Measurements from ENCODE around the gene CDKN2AIPNL. TPM values are rescaled to one million over a fixed set of nuclear protein-coding genes. Genes with fewer than 3 reads are reported as not detected.
"Not testable (repeated sequence)": the region's sequence is repeated elsewhere in the genome, so short reads cannot be mapped to it uniquely, and the experiment has no call there.

Gene CDKN2AIPNL
- total RNA-seq, 1 experiment from 2014 or later = 57.5 TPM

- DNase-seq (ENCODE audit: low spot score) = no peak
- in situ Hi-C loops (cut with HindIII; ENCODE audit: low sequenced_read_pairs) = no loop called here
These were observed 1.4 kb upstream of the CDKN2AIPNL start for GRCh38 chr5:134413046-134413445.

GRCh38 chr5:134411228-134411545, 494 bp downstream of the CDKN2AIPNL start:
- no peak for DNase-seq (ENCODE audit: low spot score)
- in situ Hi-C loops (cut with HindIII; ENCODE audit: low sequenced_read_pairs) = no loop called here

- DNase-seq (ENCODE audit: low spot score) = no peak
- in situ Hi-C loops (cut with HindIII; ENCODE audit: low sequenced_read_pairs) = no loop called here
These were observed 859 bp downstream of the CDKN2AIPNL start for GRCh38 chr5:134410822-134411221.

- in situ Hi-C loops (cut with HindIII; ENCODE audit: low sequenced_read_pairs) = no loop called here
- DNase-seq (ENCODE audit: low spot score) = no peak
These were observed 2.4 kb downstream of the CDKN2AIPNL start for GRCh38 chr5:134409321-134409720.

GRCh38 chr5:134406390-134406789, 5.3 kb downstream of the CDKN2AIPNL start:
- DNase-seq (ENCODE audit: low spot score) = no peak
- in situ Hi-C loops (cut with HindIII; ENCODE audit: low sequenced_read_pairs) = no loop called here

GRCh38 chr5:134403951-134404350, 7.7 kb downstream of the CDKN2AIPNL start:
- DNase-seq (ENCODE audit: low spot score) = no peak
- in situ Hi-C loops (cut with HindIII; ENCODE audit: low sequenced_read_pairs) = no loop called here

GRCh38 chr5:134398609-134399155, 13.0 kb downstream of the CDKN2AIPNL start:
- in situ Hi-C loops (cut with HindIII; ENCODE audit: low sequenced_read_pairs) = no loop called here
- no peak for DNase-seq (ENCODE audit: low spot score)

- in situ Hi-C loops (cut with HindIII; ENCODE audit: low sequenced_read_pairs) = no loop called here
- no peak for DNase-seq (ENCODE audit: low spot score)
These were observed 14.5 kb downstream of the CDKN2AIPNL start for GRCh38 chr5:134397196-134397595.

GRCh38 chr5:134396274-134396673, 15.4 kb downstream of the CDKN2AIPNL start:
- in situ Hi-C loops (cut with HindIII; ENCODE audit: low sequenced_read_pairs) = no loop called here
- no peak for DNase-seq (ENCODE audit: low spot score)

- in situ Hi-C loops (cut with HindIII; ENCODE audit: low sequenced_read_pairs) = no loop called here
- no peak for DNase-seq (ENCODE audit: low spot score)
These were observed 16.7 kb downstream of the CDKN2AIPNL start for GRCh38 chr5:134394932-134395331.

GRCh38 chr5:134392301-134392700, 19.4 kb downstream of the CDKN2AIPNL start:
- DNase-seq (ENCODE audit: low spot score) = no peak
- in situ Hi-C loops (cut with HindIII; ENCODE audit: low sequenced_read_pairs) = no loop called here

GRCh38 chr5:134387443-134387842, 24.2 kb downstream of the CDKN2AIPNL start:
- in situ Hi-C loops (cut with HindIII; ENCODE audit: low sequenced_read_pairs) = no loop called here
- DNase-seq (ENCODE audit: low spot score) = no peak

GRCh38 chr5:134383980-134384697, 27.5 kb downstream of the CDKN2AIPNL start:
- no peak for DNase-seq (ENCODE audit: low spot score)
- in situ Hi-C loops (cut with HindIII; ENCODE audit: low sequenced_read_pairs) = no loop called here

GRCh38 chr5:134382204-134382603, 29.5 kb downstream of the CDKN2AIPNL start:
- DNase-seq (ENCODE audit: low spot score); in situ Hi-C loops (cut with HindIII; ENCODE audit: low sequenced_read_pairs): not testable (repeated sequence)

GRCh38 chr5:134380346-134380745, 31.3 kb downstream of the CDKN2AIPNL start:
- in situ Hi-C loops (cut with HindIII; ENCODE audit: low sequenced_read_pairs) = no loop called here
- no peak for DNase-seq (ENCODE audit: low spot score)

- in situ Hi-C loops (cut with HindIII; ENCODE audit: low sequenced_read_pairs) = no loop called here
- peak; percentile 32 for DNase-seq (ENCODE audit: low spot score)
These were observed 37.4 kb downstream of the CDKN2AIPNL start for GRCh38 chr5:134374232-134374631.

GRCh38 chr5:134373633-134374032, 38.0 kb downstream of the CDKN2AIPNL start:
- DNase-seq (ENCODE audit: low spot score); in situ Hi-C loops (cut with HindIII; ENCODE audit: low sequenced_read_pairs): not testable (repeated sequence)

- DNase-seq (ENCODE audit: low spot score) = peak; percentile 48
- in situ Hi-C loops (cut with HindIII; ENCODE audit: low sequenced_read_pairs) = no loop called here
These were observed 39.8 kb downstream of the CDKN2AIPNL start for GRCh38 chr5:134371834-134372340.

- peak; percentile 100 for DNase-seq (ENCODE audit: low spot score)
- in situ Hi-C loops (cut with HindIII; ENCODE audit: low sequenced_read_pairs) = no loop called here
These were observed 40.5 kb downstream of the CDKN2AIPNL start, which contains the start of gene UBE2B for GRCh38 chr5:134370871-134371833. Gene UBE2B, plus strand, starts transcription at chr5:134371569. Its CDS starts 27 bp downstream, at chr5:134371596.
